Stimulated activated naive CD4-positive, alpha-beta T cell (primary cell): Measurements from ENCODE around the gene TMEM167B.
A peak's percentile ranks its signal among the peaks of the same experiment; 100 is the strongest.

Source experiments
- DNase-seq, 6 experiments: peaks; one replicate each; lab custom pipeline; 2025; lab: John Stamatoyannopoulos, UW

The TMEM167B gene

GRCh38 chr1:109083501-109083900, 7.1 kb upstream of the TMEM167B start:
- DNase-seq, result no peak

DNA sequence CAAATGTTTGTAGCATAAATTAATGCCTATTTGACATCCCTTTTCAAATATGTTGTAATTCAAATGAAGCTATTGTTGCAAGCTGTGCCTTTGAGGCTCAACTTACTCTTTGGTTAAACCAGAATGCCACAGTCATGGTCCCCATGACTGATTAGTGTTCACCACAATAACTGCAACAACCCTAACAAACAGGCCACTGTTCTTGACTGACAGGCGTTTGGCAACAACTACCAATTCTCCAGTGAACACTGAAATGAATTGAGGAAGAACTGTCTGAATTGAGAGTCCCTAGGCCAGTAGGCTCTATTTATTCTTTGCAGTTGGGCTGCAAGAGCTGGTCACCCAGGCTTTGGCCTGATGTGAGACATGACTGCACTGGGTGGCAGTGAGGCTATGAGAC, 6.6 kb upstream of the TMEM167B start:
- no peak for DNase-seq

- no peak for DNase-seq
Observed at GRCh38 chr1:109084563-109085517, 5.7 kb upstream of the TMEM167B start.

- no peak for DNase-seq
Observed at GRCh38 chr1:109089242-109090015, 1.1 kb upstream of the TMEM167B start.

DNA sequence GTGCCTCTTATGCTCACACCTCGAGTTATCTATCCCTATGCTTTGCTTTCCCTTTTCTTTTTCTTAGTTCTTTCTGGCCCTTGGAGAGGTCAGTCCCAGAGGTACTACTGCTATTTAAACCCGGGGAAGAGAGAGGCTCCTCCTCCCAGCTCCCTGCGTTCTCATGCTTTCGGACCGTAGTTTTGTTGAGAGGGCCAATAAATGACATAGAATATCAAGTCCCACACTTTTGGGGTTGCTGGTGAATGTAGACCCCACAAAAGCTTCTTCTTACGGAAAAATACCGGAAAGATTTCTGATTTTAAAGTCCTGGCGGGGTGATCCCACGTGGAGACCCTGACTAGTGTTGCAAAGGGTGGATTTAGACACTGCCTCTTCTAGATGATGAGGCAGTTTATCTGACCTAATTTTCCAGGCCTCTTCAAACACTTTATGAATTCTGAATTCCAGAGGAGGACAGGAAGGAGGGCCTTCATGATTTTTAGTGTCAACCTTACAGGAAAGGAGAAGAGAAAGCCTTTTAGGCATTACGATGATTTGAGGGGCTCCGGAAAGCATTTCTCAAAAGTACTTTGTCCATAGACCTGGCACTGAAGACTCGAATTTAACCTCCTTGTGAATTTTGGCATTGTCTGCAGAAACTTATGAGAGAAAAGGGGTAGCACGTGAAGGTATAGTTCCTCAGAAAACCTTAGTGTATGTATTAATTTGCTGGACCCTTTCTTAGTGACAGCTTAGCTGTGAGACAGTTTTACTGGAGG, 694 bp downstream of the TMEM167B start:
- DNase-seq, result no peak

DNA sequence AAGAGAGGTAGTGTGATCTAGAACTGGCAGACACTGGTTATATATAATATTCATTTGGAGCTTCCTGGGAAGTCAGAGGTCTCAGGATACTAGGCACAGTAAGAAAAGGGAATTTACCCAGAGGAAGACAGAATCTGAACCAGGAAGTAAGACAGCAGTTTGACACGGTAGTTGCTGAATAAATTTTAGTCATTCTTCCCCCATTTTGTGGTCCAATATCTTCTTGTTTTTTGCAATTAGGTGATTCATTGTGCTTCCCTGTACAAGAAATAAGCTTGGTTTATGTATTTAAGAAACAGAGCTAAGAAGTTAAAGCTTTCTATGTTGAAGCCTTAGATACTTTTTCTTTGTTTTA, 1.3 kb downstream of the TMEM167B start:
- no peak for DNase-seq

DNA sequence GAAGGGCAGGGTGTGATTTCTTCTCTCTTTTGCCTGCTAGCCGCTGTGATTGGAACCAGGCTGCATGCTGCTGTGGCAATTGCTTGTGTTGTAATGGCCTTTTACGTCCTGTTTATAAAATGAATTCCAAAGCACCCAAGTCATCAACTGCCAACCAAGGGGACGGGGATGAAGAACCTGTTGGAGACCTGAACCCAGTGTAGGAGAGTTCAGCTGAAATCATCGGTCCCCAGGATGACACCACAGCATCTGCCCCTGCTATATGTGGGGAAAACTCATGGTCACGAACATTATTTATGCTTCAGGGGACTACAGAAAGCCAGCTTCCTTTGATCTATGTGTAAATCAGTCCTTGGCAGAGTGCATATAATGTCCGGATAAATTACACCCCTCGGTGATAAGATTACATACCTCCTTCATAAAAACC, 3.8 kb downstream of the TMEM167B start:
- DNase-seq, result no peak

- DNase-seq, result peak in 3 of 6 experiments; percentile 24 to 62 (median 42)
Observed at GRCh38 chr1:109094871-109095270, 4.3 kb downstream of the TMEM167B start.

DNA sequence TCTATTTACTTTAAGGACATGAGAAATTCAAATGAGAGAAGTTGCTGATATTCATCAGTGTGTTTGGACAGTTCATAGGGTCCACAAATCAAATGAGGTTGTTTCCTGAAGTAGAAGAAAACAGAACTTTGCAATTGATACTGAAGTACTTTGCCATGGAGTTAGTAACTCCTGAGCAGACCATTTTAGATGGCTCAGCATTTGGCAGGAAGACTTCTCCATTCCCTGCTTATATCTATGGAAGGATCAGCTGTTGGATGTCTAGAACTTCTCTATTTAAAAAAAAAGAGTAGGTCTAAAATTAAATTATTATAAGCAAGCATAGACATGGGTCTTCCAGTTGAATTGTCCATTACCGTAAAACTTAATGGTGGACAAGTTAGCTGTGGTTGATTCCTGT, 5.1 kb downstream of the TMEM167B start:
- DNase-seq, result no peak

DNA sequence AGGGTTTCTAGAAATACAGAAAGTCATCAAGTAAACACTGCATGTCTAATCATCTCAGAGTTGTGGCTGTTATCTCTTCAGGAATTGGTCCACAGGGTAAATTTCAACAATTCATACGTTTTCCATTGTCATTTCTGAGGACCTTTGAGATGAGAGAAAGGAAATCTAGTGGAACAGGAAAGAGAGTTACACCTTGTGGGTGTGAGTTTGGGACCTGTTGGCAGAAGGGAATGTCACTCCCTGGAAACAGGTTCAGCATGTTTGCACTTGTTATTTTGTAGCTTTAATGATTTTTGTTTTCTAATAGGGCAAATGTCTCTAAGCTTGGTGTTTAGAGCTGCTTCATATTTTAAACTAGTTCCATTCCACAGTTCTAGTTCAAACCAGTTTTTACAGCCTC, 5.6 kb downstream of the TMEM167B start:
- no peak for DNase-seq

DNA sequence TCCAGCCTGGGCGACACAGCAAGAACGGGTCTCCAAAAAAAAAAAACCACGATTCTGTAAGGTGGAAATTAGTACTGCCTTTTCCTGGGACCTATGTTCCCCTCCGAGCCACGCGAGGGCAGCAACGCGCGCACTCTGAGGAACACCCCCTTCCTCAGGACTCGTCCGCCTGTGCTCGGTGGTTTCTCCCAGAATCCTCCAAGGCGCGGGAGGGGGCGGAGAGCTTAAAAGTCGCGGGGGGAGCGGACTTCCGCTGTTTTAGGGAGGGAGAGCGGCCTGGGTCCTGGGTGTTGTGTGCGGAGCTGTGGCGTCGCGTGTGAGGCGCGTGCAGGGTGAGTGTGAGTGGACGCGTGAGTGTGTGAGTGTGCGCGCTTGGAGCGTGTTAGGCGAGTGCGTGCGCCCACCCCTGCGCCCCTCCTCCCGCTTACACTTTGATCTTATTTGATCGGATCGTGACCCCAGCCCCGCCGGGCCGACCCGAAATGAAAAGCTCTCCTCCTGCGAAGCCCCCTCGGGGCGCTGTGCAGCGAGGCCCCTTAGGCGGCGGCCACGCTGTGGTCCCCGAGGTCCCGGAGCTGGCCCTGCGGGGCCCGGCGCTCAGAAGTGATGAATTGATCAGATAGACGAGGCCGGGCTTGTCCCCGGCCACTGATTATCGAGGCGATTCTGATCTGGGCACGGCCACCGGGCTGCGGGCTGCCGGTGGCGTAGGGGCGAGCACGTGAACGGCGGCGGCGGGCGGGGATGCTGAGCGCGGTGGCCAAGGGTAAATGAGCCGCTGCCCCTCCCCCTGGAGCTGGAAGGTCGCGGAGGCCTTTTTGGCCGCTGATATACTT, 9.6 kb downstream of the TMEM167B start:
- DNase-seq, result peak; percentile 92 to 97 (median 96)

GRCh38 chr1:109104364-109105151, 14.0 kb downstream of the TMEM167B start:
- DNase-seq, result no peak

DNA sequence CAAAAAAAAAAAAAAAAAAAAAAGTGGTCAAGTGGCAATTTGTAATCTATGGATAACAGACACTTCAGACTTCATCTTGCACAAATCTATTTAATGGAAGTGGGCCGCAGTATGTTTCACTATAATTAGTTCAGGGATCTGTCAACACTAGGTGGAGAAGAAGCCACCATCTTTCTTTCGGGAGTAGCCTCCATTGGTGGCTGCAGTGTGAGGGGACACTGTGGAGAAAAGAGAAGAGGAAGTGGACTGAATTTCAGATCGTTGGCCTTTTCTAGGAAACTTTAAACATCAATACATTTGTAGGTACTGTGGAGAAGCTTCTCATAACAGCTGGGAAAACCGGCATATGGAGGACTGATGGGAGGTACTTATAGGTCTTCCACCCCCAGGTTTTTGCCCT, 15.3 kb downstream of the TMEM167B start:
- no peak for DNase-seq

GRCh38 chr1:109107785-109108184, 17.2 kb downstream of the TMEM167B start:
- DNase-seq, result no peak

- no peak for DNase-seq
Observed at GRCh38 chr1:109109906-109110305, 19.3 kb downstream of the TMEM167B start.

DNA sequence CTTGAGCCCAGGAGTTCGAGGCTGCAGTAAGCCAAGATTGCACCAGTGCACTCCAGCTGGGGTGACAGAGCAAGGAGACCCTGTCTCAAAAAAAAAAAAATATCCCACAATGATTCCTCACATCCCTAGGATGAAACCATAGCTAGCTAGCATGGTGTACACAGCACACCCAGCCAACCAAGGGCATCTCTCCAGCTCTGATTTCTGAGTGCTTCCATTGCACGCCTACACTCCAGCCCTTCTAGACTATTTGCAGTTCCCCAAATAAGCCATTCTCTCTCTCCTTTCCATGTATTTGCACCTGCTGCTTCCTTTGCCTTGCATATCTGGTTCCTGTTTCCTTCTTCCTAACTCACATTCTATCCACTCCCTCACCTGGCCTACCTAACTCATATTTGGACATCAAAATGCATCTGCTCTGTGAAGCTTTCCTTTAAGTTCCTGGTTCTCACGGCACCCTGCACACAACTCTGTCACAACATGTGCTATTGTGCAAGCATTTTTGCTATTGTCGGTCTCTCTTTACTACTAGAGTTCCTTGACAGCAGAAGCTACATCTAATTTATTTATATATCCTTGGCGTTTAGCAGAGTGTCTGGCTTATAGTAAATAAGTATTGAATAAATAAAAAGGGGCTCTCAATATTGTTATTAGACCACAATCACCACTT, 21.0 kb downstream of the TMEM167B start:
- DNase-seq, result no peak

- DNase-seq, result peak in 1 of 6 experiments; percentile 45
Observed at GRCh38 chr1:109112056-109112651, 21.6 kb downstream of the TMEM167B start.

DNA sequence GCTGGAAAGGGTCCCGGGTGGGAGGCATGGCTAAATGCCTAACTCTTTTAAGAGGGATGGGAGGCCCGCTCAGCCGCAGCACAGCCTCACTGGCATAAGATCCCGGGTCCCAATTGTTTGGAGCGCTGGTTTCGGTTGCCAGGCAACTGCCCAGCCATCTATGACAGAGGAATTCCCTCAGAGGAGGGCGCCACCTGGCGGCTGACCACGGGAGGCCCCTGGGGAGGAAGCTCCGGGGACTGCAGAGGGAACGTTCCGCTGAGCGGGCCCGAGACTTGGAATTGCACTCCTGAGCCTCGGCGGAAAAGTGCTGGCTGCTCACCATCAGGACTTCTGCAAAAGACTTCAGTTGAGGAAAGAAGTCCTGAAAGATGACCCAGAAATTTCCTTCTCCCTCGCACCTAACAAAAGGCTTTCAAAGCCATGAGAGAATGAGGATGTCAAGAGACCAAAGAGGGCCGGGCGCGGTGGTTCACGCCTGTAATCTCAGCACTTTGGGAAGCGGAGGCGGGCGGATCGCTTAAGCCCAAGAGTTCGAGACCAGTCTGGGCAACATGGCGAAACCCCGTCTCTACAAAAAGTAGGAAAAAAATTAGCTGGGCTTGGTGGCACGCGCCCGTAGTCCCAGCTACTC, 22.2 kb downstream of the TMEM167B start:
- peak; percentile 71 to 89 (median 82) for DNase-seq
